NCI-H82 (cell line): ENCODE measurements around the gene CDC42EP5.
"Not testable (repeated sequence)": the region's sequence is repeated elsewhere in the genome, so short reads cannot be mapped to it uniquely, and the experiment has no call there.

Source experiments
- DNase-seq: peaks from one replicate; lab custom pipeline; 2025; lab: John Stamatoyannopoulos, UW

The CDC42EP5 gene

DNA sequence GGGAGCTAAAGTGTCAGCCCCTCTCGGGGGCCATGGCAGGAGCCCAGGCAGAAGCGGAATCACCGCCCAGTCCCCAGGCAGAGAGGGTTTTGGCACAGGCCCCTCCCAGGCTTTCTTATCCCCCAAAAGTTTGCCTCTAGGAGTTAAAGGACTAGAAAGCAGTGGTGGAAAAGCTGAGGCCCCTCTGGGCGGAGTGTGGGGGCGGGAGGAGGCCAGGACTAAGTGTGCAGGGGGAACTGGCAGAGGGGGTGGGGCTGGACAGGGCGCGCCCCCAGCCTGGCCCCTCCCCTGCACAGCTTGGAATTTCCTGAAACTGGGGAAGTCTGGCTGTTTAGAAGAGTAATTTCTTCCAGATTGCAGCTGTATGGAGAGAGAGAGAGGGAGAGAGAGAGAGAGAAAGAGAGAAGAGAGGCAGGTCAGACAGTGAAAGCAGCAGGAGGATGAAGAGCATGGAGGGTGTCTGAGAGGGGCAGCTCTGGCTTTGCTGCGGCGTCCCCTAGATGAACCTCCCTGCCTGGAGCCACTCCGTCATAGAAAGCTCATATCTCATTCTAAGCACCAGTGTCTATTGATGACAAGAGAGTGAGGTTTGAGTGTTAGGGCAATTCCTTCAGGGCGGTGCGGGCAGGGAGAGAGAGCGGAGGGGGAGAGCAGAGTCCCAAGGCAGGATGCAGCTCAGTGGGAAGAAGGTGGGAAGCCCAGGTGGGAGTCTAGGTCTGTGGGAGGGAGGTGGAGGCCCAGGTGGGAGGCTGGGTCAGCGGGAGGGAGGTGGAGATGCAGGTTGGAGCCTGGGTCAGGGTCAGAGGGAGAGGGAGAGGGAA, at the start of gene CDC42EP5:
CDC42EP5 (minus strand) TSS at position 226 of the 821 bp plus-strand sequence. CDS start 7,749 bp downstream, outside the sequence.
- DNase-seq, result no peak

DNA sequence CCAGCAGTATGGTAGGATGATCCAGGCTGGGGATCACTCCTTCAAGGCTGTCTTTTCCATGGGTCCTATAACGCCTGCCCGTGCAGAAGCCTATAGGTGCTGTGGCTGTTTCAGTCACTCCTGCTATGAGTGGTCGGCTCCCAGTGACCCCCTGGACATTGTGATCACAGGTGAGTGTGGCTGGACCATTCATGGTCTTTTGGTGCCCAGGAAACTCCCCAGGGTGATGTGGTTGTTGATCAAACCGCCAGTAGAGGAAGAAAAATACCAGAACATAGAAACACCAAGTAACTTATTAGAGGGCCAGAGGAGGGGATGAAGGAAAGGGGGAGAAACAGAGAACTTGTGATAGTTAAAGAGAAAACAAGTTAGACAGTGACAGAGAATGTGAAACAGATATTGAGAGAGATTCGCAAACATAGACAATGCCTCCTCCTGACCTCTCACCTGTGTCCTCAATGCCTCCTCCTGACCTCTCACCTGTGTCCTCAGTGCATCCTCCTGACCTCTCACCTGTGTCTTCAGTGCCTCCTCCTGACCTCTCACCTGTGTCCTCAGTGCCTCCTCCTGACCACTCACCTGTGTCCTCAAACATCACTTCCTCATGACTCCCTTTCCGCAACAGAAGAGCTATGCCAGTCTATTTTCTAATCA, 48.9 kb upstream of the CDC42EP5 start:
- no peak for DNase-seq

DNA sequence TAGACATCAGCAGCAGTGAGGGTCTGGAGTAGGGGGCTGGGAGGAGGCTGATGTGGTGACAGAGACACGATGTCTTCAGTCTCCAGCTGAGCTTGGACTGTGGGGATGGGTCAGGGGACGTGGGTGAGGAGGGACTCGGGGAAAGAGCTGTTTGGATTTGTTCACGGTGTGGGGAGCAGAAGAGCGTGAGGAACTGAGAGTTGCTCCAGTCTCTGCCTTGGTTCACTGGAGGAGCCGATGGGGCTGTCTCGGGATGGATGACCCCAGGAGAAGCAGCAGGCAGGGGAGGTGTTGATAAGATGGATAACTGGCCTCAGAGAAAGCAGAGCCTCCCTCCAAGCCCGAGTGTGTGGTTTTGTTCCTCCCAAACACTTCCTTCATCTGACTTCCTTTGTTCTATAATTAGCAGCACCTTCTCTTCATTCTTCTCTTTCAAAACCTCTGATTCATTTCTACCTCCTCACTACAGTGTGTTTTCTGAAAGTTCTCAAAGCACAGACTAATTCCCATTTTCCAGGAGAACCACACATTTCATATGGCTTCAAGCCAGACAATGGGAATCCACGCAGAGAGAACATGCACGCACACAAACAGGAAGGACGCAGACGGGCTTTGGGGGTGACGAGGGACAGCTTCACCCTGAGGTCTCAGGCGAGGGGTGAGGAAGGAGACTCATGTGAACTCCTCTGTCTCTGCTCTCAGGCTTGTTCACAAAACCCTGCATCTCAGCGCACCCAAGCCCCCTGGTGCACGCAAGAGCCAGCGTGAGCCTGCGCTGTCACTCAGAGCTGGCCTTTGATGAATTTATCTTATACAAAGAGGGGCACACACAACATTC, 48.1 kb upstream of the CDC42EP5 start:
- no peak for DNase-seq

- no peak for DNase-seq
These were observed 45.7 kb upstream of the CDC42EP5 start for GRCh38 chr19:54518844-54519243.

DNA sequence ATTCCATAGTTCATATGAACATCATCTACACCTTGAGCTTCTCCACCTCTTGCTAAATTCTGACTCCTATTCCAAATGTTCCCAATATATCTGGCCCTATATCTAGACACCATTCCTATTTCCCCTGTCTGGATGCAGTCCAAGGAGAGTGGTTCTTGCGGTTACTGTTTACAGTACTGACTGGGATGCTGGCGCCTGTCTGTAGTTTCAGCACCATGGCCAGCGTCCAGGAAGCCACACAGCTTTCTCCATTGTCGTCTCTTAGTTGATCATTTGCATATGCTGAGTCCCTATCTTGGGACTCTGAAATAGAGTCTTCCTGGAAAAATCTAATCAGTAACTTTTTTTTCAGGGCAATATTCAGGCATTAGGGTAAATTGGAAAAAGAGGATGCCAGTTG, 44.4 kb upstream of the CDC42EP5 start:
- DNase-seq, result no peak

DNA sequence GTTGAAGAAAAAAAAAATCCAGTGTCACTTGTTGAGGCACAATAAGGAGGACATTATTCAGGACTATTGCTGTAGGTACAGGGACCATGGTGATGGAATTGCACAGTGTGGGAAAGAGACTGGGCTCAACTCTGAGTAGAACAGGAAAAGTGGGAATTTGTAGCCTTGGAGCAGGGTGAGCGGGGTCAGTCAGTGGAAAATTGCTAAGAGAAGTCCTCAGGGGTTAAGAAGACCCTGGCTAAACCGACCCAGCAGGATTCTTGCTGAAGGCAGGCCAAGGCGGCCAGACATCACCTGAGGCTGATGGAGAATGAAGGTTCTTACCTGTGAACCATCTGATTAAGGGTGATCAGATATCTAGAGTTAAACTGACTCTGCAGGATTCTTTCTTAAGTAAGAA, 42.1 kb upstream of the CDC42EP5 start:
- DNase-seq, result no peak

- not testable (repeated sequence) for DNase-seq
These were observed 36.3 kb upstream of the CDC42EP5 start for GRCh38 chr19:54509200-54509940.

DNA sequence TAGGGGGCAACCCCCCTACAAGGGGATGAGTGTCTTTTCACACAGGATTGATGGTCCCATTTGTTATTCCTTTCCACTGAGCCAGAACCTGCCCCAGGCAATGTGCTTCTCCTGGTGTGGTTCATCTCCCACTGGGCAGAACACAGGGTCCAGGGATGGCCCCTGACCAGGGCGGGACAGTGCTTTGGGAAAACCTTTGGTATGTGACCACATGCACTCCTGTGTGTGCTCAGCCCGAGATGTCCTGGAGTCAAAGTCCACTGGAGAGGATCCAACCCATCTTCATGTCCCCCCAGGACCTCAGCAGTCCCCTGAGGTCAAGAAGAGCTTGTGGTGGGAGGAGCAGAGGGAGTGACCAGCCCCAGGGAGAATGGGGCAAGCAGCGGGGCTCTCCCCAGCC, 35.4 kb upstream of the CDC42EP5 start:
- not testable (repeated sequence) for DNase-seq

DNA sequence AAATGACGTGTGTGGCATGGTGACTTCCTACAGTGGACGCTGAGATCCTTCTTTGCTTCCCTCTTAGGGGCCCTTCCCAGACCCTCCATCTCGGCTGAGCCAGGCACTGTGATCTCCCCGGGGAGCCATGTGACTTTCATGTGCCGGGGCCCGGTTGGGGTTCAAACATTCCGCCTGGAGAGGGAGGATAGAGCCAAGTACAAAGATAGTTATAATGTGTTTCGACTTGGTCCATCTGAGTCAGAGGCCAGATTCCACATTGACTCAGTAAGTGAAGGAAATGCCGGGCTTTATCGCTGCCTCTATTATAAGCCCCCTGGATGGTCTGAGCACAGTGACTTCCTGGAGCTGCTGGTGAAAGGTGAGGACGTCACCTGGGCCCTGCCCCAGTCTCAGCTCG, 34.7 kb upstream of the CDC42EP5 start:
- no peak for DNase-seq

GRCh38 chr19:54507038-54507717, 34.1 kb upstream of the CDC42EP5 start:
- DNase-seq, result not testable (repeated sequence)

- no peak for DNase-seq
These were observed 33.0 kb upstream of the CDC42EP5 start for GRCh38 chr19:54506079-54506478.

DNA sequence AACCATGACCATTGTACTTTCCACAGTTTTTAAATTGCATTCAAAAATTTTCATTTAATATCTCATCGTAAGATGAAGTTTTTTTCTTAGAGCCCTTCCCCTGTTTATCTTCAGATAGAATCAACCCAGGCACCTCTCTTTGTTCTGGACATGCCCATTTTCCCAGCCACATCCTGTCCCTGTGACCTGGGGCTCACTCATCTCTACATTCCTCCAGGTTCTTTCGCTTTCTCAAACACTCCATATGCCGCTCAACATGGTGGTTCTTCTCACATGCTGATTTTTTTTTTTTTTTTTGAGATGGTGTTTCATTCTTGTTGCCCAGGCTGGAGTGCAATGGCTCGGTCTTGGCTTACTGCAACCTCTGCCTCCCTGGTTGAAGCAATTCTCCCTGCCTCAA, 32.4 kb upstream of the CDC42EP5 start:
- not testable (repeated sequence) for DNase-seq

DNA sequence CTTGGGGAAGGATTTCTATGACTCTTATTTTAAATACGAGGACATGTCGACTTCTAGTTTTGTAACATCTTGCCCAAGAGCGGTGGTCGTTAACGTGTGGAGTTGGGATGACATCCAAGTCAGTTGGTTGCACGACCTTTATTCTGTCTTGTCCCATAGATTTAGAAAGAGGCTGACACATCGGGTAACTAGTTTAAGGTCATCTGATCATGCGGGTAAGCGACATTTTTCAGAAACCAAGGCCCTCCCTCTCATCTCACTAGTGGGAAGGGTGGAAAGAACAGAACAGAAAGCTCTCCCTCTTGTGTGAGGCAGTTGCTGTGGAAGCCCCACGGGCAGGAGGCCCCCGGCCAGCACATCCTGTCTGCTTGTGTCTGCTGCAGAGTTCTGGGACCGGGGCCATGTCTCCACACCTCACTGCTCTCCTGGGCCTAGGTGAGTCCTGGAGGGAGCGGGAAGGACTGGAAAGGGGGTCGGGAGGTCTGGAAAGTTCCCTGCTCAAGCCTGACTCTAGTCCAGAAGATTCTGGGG, 29.5 kb upstream of the CDC42EP5 start, which contains the start of gene LAIR2:
LAIR2 (plus strand) TSS at position 314 of the 531 bp plus-strand sequence; CDS start at position 402, 88 bp downstream.
- DNase-seq, result no peak

- DNase-seq, result not testable (repeated sequence)
These were observed 25.3 kb upstream of the CDC42EP5 start for GRCh38 chr19:54498451-54498772.

- not testable (repeated sequence) for DNase-seq
These were observed 24.8 kb upstream of the CDC42EP5 start for GRCh38 chr19:54497747-54498450.

DNA sequence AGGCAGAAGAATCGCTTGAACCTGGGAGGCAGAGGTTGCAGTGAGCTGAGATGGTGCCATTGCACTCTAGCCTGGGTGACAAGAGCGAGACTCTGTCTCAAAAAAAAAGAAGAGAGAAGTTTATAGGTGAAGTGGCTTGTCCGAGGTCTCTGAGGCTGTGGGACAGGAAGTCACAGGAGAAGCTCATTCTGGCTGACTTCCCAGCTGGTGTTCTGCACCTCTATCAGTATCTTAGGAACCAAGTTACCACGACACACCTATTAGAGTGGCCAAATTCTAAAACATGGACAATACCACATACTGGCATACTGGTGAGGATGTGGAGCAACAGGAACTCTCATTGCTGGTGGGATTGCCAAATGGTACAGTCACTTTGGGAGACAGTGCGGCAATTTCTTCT, 22.2 kb upstream of the CDC42EP5 start:
- DNase-seq, result not testable (repeated sequence)

DNA sequence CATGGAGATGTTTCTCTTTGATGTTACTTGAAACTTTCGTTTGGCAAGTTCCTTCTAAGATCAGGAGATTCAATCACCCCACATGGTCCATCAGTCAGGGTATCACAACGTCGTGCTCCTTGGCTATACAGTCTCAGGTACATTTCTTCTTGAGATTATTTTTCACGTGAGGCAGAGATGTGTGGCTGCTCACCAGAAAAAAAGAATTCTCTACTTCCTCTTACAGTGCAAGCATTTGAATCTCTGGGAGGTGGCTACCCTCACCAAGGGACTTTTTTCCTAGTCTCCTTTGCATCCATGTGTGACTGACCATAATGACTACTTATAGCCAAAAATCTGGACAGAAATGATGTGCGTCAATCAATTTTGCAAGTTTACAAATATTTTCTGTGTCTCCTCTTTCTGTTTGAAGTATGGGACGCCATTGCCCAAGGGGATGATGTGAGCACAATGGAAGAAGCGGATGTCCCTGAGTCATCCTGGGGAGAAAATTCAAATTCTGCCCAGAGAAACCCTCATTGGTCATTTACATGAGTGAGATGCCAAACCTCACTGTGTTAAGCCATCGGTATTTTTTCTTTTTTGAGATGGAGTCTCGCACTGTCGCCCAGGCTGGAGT, 21.0 kb upstream of the CDC42EP5 start:
- DNase-seq, result no peak

- not testable (repeated sequence) for DNase-seq
These were observed 20.0 kb upstream of the CDC42EP5 start for GRCh38 chr19:54493056-54493455.

DNA sequence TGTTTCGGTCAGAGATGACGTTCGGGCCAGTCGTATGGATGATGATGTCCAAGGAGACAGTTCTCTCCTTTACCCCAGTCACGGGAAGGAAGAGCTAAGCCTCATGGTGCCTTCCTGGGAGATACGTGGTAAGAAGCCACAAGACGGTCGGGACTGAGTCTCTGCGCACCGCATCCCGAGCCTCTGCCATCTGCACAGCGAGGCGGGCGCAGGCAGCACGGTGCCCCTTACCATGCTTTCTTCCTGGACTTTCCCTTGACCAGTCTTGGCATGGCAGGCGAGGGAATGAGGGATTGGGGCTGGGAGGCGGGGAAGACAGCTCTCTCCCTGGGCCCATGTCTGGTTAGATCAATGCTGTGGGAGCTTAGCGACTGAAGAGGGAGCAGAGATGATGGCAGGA, 19.5 kb upstream of the CDC42EP5 start:
- DNase-seq, result no peak

DNA sequence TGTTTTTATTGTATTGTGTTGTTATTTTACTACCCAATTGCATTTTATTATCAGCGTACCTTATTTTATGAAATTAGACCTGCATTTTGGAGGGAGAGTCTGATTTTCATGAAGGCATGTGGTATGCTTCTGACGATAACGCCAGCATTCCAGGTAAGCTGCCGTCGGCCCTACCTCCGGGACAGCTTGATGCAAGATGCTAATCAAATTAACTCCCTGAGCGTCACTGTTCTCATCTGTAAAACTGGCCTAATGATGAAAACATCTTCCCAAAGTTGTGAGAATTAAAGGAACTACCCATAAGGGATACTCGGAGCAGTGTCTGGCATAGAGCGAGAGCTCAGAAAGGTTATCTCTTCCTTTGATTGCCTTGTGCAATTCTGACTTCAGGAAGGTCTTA, 16.7 kb upstream of the CDC42EP5 start:
- no peak for DNase-seq
